SK-N-MC (cell line): ENCODE data around the gene MAGEA6.
"Not testable (repeated sequence)": the region's sequence is repeated elsewhere in the genome, so short reads cannot be mapped to it uniquely, and the experiment has no call there.

Experiments used
- EZH2 ChIP-seq: fragments of 200-600 bp; sonication (generic); IDR thresholded peaks from one replicate; pipeline ENCODE4 v1.6.1; 2017; ENCODE audit warnings: antibody characterized with exemption
- FOXP2 ChIP-seq: optimal IDR thresholded peaks from 2 replicates; pipeline ENCODE3; 2011; ENCODE audit warnings: mild to moderate bottlenecking, moderate library complexity; ENCODE audit not compliant: insufficient read depth; ENCODE audit errors: extremely low read length, control extremely low read depth

GRCh38 chrX:152759544-152759943 lies 9.9 kb downstream of the MAGEA6 start:
- TF ChIP-seq FOXP2, EZH2: not testable (repeated sequence)
